DLD1 (cell line): ENCODE measurements around the gene TRIM25.

Source experiments
- in situ Hi-C: cut with HindIII; loops from 2 replicates; pipeline ENCODE4 v1.10.0; 2017; ENCODE audit warnings: low sequenced_read_pairs

Gene TRIM25

DNA sequence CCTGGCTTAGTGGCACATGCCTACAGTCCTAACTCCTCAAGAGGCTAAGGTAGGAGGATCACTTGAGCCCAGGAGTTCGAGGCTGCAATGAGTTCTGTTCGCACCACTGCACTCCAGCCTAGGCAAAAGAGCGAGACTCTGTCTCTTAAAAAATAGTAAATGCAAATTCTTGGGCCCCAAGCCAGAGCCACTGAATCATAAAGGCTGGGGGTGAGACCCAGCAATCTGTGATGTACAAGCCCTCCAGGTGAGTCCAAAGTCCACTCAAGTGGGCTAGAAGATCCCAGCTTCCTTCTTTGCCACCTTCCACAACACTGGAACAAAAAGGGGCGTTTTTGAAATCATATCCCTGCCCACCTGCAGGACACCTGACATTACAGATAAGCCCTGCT lies 16.9 kb downstream of the TRIM25 start:
- in situ Hi-C loops, result no loop called here

DNA sequence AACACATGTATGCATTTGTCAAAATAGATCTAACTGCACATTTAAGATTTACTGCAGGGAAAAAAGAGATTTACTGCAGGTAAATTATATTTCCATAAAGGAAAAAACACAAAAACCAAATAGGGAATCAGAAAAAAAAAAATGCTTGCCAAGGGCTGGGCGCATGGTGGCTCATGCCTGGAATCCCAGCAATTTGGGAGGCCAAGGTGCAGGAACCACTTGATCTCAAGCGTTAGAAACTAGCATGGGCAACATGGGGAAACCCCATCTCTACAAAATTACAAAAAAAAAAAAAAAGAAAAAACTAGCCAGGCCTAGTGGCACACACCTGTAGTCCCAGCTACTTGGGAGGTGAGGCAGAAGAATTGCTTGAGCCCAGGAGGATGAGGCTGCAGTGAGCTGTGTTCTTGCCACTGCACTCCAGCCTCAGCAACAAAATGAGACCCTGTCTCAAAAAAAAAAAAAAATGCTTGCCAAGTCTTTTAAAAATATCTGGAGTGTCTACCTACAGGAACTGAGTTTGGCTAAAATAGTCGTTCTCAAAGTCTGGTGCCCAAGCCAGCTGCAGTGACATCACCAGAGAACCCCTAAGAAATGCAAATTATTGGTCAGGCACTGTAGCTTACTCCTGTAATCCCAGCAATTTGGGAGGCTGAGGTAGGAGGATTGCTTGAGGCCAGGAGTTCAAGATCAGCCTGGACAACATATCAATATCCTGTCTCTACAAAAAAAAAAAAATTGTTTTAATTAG lies 17.5 kb downstream of the TRIM25 start:
- in situ Hi-C loops, result no loop called here

DNA sequence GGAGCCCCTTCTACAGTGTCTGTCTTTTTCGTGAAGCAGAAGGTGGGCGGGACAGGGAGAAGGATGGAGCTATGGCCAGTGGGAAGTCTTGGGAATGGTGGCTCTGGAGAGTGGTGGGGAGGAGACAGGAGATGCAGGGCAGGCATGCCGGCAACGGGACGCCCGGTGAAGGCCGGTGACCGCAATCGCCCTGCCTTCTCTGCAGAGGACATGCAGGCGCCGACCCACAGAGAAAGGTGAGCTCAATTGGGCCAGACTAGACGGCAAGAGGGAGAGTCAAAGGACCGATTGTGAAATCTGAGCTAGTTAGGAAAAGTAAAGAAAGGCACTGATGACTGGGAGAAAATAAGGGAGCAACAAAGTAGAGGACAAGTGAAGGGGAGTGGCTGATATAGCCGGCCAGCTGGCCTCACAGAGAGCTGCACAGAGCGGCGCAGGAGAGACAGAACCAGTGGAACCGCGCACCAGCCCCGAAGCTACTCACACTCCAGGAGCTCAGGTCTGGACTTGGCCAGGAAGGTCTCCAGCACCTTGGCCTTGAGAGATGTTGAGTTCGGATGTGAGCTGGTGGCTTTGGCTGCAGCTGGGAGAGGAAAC lies 18.9 kb downstream of the TRIM25 start:
- in situ Hi-C loops, result no loop called here

DNA sequence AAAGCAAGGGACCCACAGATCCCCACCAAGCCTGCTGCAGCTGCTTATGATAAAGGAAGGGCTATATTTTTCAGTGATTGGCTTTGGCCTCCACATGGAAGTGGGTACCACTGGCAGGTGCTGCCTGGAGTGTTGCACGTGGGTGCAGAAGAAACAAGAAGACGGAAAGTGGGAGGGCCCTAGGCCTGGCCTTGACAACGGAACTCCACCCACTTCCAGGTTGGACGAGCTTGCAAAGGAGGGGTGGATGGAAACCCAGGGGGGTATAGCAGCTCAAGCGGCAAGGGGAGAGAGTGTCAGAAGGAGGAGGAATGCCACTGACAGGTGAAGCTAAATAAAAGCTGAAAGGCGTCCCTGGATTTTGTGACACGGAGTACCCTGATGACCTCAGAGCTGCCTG lies 20.3 kb downstream of the TRIM25 start:
- in situ Hi-C loops, result no loop called here

DNA sequence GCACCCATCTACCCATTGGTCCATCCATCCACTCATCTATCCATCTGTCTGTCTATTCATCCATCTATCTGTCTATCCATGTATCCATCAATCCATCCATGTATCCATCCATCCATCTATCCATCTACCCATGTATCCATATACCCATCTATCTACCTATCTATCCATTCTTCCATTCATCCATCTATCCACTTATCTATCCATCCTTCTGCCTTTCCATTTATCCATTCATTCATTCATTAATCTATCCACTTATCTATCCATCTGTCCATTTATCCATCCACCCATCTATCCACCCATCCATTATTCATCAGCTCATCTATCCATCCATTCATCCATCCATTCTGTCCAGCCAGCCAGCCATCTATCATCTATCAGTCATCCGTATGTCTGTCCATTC lies 21.5 kb downstream of the TRIM25 start:
- in situ Hi-C loops, result no loop called here

DNA sequence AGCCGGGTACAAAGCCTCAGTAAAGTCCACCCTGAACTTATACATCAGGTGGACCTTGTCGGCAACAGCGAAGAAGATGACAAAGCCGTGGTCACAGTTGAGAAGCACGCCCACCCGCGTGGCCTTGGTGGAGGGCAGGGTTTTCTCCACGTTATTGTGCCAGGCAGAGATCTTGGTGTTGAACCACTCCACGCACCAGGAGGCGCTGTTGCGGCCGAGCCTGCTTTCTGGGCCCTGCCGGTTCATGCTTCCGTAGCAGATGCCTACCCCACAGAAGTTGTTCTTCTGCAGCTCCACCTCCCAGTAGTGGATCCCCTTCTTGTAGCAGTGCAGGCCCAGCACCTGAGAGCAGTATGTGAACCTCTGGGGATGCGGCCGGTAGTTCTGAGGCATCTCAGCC lies 22.1 kb downstream of the TRIM25 start:
- in situ Hi-C loops, result no loop called here

DNA sequence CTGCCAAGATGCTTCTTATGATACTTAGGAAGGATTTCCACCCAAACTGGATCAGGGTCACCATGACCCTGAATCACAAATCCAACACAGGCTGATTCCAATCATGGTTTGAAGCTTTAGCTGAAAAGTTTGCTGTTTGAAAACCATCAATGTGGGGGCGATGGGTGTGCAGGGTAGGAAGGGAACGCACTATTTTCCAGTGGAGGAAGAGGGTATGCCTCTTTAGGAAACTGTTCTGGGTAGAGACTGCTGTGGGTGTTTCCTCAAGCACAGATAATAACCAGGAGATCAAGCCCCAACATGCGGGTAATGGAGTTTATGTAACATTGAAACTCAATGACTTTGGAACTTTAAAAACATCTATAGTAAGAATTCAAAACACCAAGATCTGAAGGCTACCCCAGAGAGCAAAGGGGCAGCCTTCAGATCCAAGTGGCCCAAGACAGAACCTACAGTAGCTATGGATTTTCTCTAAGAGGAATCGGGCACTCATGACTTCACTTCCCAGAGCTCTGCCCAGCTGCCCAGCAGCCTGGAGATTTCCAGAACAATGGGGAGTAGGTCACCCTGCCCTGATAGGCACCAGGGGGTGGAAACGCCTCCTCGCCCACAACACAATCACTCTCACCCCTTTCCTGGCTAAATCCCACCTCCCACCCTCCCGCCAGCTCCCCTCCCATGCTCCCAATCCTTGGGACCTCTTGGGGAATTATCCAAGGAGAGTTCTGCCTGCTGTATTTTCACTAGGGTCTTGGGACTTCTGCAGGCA lies 22.8 kb downstream of the TRIM25 start:
- in situ Hi-C loops, result no loop called here

DNA sequence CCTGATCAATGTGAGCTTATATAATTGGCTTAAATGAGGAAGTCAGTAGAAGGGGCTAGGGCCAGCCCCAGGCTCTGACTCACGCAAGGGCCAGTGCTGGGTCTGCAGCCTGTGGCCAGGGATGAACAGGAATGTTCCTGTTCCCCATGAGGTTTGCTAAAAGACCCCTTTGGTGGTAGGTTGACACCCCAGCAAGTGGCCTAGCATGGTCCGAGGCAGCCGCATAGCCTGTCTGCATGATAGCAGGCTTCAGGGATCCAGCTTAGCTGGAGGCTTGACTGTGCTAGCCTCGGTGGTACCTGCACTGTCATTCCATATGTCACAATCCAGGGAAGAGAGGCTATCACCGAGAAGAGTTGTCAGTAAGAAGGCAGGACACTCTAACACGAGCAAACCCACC lies 23.5 kb downstream of the TRIM25 start:
- in situ Hi-C loops, result no loop called here

DNA sequence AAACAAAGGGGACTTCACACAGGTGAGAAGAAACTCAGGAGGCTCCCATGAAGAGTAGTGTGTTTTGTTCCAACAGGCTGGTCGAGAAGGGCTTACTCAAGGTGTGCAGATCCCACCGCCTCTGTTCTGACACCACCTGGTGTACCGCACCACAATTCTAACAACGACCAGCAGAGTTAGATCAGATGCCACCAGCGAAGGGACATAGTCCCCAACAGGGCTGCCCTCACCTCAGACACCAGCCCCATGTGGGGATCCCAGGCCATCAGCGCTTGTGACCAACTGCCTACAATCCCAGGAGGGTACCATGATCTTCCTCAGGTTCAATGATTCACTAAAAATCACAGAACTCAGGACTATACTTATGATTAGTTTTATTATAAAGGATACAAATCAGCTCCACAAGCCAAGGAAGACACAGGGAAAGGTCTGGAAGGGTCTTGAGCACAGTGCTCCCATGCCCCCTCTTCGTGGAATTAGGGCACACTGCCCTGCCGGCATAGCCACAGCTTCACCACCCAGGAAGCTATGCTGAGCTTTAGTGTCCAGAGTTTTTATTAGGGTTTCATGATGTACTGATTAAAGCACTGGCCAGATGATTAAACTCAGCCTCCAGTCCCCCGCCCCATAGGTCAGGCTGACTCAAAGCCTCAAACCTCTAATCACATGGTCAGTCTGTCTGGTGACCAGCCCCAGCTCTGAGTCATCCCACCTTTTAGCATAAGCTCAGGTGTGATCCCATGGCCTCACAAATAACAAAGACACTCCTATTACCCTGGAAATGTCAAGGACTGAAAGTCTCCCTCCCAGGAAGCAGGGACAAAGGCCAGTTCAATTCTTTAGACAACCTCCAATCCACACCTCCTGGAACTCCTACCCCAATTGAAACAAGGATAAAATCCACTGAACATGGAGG lies 26.0 kb downstream of the TRIM25 start:
- in situ Hi-C loops, result no loop called here

DNA sequence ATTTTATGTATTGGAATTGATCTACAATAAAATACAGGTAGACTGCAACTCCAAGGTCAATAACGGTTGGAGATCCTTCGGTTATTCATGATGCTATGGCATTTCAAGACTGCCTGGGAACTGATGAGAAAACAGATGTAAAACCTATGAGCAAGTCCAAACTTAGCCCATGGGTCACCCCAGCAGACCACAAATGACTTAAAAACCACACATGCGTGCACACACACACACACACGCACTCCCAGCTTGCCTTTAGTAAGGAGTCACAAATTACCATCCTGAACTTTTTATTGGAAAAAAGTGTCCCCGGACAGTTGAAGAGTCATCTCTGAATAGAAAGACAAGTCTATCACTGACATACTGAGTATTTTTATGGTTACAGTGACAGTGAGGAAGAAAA lies 26.7 kb downstream of the TRIM25 start:
- in situ Hi-C loops, result no loop called here

DNA sequence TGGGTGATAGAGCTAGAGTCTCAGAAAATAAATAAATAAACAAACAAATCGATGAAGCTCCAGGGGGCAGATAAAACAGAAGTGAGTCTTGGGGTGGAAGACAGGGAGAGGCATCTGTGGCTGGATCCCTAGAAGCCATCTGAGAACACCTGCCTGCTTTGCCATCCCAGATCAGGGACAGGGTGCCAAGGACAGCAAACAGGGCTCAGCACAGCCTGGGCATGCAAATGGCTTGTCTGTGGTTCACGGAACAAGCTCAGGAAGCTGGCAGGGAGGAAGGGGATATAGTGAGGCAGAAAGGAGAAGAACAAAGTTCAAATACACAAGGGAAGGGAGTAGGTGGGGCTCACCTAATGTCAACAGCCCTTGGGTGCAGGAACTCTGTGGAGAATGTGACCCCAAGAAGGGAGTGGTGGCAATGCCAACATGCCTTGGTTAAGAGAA lies 27.5 kb downstream of the TRIM25 start:
- in situ Hi-C loops, result no loop called here

DNA sequence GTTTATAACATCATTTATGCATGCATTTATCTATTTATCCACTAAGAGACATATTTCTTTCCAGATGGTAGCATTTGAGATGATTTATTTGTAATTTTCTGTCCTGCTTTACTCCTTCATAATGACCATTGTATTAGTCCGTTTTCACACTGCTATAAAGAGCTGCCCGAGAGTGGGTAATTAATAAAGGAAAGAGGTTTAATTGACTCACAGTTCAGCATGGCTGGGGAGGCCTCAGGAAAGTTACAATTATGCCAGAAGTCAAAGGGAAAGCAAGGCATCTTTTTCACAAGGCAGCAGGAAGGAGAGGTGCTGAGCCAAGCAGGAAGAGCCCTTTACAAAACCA lies 28.6 kb downstream of the TRIM25 start:
- in situ Hi-C loops, result no loop called here

DNA sequence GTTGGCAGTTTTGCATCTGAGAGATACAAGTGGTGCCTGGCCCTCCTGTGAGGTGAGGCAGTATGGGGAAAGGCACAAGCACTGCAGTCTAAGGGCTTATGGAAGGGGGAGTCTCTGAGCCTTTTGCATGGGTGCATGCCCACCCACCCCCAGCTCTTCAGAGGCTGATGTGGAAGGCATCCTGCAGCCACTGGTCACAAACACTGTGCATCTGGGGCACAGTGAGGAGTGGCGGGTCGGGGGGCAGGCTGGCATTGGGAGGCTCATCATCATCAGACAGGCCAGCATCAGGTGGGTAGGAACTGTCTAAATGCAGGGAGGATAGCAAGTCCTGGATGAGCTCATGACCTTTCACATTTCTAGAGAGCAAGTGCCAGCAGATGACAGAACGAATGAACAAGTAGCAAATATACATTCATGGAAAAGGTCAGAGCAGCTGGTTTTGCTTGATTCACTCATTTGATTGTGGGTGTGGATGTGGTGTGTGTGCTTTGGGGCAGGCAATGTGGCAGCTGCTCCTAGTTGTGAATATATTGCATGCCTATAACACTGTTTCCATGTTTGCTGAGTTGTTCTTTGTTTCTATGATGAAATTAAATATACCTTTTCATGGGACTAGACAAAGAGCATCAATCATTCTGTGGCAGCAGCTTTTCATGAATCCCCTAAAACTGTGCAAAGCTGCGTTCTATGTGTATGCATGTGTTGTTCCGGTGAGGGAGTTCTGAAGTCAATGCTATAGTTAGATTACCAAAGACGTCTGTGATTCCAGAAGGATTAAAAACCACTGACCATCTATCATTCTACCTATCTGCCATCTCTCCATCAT lies 29.2 kb downstream of the TRIM25 start:
- in situ Hi-C loops, result no loop called here

DNA sequence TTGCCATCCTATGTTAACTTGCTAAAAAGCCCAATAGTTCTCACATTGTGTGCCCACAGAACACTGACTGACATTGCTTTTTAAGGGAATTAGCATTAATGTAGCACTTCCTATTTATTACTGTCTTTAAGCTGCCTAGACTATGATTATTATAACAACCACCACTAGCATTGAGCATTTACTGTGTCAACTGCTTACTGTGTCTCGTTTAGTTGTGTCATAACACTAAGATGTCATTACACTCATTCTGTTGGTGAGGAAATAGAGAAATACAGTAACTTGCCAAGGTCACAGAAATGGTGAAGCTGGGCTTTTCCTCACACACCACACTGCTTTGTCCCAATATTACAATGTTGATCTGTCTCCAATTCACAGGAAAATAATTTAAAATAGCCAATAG lies 30.2 kb downstream of the TRIM25 start:
- in situ Hi-C loops, result no loop called here

DNA sequence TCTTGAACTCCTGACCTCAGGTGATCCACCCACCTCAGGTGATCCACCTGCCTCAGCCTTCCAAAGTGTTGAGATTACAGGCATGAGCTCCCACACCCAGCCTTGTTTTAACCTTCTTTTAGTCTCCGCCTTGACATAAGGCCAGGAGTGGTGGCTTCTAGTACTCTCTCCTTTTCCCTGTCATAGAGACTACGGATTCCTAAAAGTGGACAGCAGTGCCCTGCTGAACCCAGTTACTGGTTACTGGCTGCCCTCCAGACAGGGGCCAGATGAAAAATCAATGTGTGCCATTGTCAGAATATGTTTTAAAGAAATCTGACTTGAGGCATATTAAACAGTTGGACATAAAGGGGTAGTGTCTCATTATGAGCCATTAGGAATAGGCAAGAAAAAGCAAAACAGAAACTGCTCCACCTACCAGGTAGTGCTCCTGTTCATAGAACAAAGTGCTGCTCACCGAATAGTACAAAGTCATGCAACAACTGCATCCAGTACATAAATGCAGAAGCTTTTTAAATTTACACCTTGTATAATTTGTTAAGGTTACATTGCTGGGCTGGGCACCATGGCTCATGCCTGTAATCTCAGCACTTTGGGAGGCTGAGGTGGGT lies 32.1 kb downstream of the TRIM25 start:
- in situ Hi-C loops, result no loop called here

DNA sequence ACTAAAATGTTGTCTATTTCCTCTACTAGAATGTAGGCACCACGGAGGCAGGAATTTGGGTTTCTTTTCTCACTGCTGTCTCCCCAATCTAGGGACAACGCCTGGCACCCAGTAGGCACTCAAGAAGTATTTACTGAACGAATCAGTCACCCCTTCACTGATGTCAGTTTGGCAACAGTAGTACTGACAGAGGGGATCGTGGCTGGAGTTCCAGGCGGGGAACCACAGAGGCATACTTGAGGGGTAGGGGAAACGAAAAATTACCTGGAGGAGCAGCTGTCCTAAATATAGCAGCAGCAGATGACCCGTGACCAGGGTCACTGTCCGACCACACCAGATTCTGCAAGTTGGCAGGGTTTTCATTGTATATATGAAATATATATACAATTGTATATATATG lies 33.3 kb downstream of the TRIM25 start:
- in situ Hi-C loops, result no loop called here

DNA sequence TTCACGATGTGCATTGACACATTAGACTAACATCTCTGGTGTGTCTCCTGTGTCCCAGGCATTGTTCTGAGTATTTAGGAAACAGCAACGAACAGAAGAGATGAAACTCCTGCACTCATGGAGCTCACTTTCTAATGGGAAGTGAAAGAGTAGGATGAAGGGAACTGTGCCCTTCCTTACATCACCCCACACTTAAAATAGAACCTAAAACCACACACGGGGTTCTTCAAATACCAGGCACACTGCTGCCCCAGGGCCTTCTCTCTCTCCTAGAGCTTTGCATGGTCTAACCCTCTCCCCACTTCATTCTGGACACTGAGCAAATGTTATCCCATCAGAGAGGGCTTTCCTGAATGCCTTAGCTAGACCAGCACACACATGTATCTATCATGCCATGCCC lies 33.7 kb downstream of the TRIM25 start:
- in situ Hi-C loops, result no loop called here

DNA sequence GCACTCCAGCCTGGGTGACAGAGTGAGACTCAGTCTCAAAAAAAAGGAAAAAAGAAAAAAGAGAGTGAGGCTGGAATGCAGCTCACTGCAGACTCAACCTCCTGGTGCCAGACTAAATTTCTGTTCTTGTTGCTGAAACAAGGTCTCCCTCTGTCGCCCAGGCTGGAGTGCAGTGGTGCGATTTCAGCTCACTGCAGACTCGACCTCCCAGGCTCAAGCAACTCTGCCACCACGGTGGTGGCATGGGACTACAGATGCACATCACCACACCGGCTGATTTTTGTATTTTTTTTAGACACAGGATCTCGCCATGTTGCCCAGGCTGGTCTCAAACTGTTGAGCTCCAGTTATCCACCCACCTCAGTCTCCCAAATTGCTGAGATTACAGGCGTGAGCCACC lies 34.6 kb downstream of the TRIM25 start:
- in situ Hi-C loops, result no loop called here

DNA sequence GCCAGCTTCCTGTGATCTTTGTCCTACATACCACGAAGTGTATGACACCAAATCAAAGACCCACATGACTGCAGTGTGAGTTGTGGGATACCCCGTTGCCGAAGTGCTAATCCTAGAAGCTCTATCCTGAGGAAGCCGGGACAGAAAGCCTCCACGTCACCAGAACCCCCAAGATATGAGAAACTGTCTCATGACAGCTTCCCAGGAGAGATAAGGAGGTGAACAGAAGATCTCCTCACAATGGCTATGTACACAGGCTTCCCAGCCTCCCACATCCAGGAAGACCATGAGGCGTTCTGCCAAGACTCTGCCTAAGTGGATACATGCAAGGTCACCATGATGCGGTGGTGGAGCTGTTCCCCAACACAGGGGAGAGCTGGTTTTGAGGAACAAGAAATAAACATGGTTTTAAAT lies 37.1 kb downstream of the TRIM25 start:
- in situ Hi-C loops, result no loop called here

DNA sequence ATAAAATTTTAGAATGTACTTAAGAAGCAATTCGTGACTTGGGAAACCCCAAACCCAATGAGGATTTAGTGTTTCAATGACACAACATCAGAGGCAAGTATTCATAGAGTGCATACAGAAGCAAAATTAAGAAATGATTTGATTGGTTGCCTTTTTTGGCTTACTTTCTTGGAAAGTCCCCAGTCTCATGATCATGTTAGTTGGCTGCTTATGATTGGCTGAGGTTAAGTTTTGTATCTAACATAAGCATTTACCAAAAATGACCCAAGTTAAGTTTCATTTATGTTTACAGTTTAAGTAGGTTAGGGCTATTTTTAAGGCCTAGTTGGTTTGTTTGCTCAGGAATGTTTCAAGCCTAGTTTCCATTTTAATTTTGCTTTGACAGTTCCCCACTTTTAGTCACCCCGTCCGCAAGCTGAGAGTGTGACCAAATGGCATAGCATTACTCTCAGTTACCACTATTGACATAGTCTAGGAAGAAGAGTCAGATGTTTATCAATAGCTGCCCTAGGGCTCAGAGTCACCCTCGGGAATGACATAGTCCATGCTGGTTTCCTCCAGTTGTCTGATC lies 43.7 kb downstream of the TRIM25 start:
- in situ Hi-C loops, result no loop called here
